ENCODE measurements around the gene CACNA1H.

The CACNA1H gene

DNA sequence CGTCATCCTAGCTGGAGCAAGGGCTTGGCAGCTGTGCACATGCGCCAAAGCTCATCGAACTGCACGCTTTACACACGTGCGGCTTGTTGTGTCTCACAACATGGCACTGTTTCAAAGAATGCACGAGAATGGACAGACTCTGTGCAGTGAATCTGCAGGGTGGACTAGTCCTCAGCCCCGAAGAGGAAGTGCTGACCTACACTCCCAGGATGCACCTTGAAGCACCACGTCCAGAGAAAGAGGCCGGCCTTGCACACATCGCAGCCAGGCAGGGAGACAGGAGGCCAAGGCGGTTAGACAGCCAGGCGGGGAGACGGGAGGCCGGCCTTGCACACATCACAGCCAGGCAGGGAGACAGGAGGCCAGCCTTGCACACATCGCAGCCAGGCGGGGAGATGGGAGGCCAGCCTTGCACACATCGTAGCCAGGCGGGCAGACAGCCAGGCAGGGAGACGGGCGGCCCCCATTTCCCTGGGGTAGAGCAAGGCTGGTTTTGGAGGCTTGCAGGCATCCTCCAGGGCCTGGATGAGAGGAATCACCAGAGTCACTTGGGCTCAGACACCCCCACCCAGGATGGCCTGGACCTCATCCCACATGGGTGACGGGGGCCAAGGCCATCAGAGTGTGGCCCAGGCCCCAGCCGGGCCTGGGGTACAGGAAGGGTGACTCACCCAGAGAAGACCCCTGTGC, 9.0 kb upstream of the CACNA1H start:
- DNase-seq (ENCODE audit: low spot score), result no peak

DNA sequence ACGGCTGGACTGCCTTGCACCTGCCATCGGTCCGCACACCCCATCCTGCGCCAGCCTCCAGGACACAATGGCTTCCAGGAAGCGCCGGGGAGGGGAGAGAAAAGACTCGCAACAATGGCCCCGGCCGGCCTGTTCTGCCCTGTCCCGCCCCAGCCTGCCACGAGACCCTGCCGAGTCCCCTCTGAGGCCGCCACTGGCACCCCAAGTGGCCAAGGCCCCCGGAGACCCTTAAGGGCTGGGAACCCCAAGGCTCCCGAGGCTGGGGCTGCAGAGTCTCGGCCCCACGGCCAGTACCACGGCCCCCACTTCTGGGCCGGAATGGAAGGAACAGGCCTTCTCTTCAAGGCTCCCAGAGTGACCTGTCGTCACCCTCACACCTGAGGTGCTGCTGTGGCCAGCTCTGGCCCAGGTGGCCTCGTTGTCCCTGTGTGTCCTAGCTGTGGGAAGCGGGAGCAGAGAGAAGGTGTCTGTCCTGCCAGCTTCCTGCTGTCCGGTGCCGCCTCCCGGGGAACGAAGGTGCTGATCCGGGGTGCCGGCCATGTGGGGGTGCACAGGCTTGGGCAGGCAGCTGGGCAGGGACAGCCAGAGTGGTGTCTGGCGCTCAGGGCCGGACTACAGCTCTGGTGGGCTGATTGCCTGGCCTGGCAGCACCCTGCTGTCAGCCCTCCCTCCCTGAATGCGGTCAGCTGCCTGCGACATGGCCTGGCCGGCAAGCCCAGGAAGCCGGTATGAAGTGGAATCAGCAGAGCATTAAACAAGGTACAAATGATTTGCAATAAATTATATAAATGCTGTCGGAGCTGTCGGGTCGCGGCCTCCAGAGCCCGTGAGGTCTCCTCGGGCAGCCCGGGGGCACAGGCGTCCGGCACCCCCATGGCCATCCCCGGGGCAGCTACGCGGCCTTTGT, 8.2 kb upstream of the CACNA1H start:
- no peak for DNase-seq (ENCODE audit: low spot score)

DNA sequence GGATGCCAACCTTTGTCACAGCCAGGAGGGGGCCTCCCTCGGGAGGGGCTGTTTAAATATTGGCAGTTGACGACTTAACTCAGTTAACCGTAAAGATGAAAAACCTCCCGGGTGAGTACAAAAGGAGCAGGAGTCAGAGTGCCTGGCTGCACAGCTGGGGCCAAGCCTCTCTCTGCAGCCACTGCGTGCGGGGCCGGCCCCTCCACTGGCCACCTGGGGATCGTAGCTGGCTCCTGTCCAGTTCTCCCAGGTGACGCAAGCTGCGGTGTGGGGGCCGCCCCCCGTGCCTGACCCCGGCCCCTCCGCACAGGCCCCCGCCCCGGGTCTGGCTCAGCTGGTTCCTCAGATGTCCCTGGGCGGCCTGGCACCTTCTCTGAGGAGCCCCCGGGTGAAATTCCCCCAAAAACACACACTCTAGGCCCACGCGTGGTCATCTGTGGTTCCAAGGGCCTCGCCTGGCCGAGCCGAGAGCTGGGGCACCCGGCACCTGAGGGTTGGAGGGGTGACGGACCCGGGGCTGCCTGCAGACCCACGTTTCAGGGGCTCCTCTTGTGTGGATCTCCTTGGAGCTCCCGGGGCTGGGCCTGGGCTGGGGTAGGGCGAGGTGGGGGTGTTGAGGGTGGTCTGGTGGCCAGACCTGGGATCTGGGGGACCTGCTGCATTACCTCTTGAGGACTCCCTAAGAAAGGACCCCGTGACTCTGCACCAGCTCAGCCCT, 7.4 kb upstream of the CACNA1H start:
- DNase-seq (ENCODE audit: low spot score), result no peak

DNA sequence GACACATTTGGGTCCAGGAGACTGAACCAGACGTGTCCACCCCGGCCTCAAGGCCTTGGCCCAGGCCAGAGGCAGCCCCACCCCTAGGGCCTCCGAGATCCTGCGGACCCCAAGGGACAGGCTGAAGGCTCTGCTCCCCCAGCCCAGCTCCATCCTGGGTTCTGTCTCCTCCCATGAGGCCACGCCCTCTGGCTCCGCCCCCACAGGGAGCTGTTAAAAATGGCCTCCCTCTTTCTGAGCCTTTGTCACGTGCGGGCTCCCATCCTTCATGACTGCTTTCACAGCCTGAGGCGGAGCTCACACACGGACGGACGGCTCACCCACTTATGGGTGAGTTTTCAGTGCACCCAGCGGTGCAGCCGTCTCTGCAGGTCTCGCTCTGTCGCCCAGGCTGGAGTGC, 6.5 kb upstream of the CACNA1H start:
- DNase-seq (ENCODE audit: low spot score), result peak; percentile 24

DNA sequence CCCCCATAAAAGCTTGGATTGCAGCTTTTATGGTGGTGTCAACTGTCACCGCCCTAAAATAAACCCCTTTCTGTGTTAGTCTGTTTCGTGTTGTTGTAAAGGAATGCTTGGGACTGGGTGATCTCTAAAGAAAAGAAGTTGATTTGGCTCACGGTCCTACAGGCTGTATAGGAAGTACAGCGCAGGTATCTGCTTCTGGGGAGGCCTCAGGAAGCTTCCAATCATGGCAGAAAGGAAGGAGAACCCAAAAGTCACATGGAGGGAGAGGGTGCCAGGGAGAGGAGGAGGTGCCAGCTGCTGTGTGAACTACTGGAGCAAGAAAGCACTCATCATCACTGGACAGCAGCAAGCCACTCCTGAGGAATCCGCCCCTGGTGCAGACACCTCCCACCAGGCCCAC, 5.9 kb upstream of the CACNA1H start:
- DNase-seq (ENCODE audit: low spot score), result no peak

DNA sequence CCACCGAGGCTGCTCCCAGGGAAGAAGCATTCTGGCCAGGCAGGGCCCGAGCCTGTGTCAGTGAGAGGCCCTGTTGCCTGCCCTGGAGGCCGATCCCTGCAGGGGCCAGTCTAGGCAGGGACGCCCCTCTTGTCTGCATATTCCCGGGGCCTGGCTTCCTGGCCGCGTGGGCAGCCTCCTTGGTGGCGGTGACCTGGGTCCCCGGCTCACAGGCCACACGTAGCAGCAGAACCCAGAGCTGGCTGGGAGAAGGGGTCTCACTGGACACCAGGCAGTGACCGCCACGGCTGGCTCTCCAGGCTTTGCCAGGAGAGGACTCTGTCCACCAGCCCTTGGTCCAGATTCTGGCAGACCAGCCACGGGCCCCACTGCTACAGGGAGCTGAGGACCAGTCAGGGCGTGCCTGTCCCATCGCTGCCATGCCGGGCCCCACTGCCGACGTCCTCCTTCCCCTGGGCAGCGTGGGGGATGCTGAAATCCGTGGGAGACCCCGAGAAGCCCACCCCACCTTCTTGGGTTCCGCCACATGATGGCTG, 3.7 kb upstream of the CACNA1H start:
- DNase-seq (ENCODE audit: low spot score), result no peak

DNA sequence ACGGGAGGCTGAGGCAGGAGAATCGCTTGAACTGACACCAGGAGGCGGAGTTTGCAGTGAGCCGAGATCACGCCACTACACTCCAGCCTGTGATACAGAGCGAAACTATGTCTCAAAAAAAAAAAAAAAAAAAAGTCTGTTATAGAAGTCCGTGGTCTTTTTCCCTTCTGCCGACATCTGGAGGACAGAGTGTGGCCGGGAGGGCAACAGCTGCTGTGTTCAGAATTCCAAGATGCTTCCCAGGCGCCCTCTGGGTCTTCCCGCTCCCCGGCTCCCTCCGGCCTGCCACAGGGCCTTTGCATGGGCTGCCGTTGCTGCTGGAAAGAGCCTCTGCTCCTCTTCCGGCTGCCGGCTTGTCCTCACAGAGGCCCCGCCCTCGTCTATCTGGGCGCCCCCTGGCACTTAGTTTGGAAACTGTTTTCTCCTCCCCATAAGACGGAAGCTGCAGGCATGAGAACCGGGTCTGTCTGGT, 2.4 kb upstream of the CACNA1H start:
- DNase-seq (ENCODE audit: low spot score), result peak; percentile 55

DNA sequence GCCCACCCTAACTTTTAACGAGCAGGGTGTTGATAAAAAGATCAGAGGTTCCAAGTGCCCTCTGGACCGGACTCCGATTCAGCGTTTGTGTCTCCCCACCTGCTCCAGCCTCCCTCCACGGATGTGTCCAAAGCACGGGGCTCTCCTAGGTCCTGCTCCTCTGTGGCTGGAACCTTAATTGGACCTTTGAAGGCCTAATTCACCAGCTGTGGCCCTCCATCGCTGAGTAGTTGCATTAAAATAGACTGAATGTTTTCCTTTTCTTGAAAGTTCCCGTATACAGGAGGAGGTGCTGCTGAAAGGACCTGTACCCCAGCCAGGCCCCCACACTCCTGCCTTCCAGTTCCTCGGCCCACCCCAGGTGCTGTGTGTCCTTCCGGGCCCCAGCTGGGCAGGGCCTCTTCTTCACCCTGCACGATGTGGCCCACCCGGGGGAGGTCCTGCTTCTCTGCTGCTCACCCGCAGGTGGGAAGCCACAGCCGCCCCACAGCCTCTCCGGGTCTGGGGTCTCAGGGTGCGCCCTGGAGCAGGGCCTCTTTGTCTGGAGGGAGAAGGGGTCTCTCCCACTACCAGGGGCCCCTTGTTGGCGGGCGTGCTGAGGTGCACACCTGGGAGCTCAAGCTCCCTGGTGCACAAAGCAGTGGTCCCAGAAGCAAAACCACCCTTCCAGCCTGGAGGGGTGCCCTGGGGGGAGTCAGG, 1.3 kb upstream of the CACNA1H start:
- DNase-seq (ENCODE audit: low spot score), result no peak

DNA sequence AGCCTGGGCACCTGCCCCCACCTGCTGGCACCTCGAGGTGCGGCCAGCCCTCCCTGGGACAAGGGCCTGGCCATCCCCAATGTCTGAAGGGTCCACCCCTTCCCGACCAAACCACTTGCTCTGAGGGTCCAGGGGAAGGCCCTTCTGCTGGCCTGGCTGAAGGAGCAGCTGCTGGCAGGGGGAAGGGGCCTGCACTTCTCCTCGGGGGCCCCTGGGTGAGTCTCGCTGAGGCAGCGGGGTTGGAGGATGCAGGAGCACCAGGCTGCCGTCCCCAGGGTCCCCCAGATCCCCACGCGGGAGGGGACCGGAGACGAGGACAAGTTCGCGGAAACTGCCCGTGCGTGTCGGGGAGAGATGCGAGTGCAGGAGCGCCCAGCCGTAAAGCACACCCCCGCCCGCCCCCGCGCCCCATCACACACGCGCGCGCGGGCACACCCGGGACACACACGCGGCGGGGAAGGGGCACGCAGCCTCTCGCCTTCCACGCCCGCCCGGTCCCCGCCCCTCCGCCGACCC, 725 bp upstream of the CACNA1H start:
- DNase-seq (ENCODE audit: low spot score), result peak; percentile 58

DNA sequence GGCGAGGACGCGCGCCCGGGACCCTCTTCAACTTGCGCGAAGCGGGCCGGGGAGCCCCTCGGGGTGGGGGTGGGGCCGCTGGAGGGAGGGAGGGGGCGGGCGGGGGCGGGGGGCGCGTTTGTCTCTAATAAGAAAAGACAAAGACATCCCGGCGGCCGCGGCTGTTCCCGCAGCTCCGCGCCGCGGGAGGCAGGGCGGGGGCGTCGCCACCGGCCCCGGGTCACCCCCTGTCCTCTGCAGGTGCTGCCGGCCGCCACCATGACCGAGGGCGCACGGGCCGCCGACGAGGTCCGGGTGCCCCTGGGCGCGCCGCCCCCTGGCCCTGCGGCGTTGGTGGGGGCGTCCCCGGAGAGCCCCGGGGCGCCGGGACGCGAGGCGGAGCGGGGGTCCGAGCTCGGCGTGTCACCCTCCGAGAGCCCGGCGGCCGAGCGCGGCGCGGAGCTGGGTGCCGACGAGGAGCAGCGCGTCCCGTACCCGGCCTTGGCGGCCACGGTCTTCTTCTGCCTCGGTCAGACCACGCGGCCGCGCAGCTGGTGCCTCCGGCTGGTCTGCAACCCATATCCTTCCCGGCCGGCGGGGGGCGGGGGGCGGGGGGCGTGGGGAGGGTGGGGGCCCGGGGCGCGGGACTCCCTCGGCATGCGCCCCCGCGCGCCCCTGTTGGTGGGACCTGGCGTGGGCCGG, 714 bp downstream of the CACNA1H start:
- no peak for DNase-seq (ENCODE audit: low spot score)

DNA sequence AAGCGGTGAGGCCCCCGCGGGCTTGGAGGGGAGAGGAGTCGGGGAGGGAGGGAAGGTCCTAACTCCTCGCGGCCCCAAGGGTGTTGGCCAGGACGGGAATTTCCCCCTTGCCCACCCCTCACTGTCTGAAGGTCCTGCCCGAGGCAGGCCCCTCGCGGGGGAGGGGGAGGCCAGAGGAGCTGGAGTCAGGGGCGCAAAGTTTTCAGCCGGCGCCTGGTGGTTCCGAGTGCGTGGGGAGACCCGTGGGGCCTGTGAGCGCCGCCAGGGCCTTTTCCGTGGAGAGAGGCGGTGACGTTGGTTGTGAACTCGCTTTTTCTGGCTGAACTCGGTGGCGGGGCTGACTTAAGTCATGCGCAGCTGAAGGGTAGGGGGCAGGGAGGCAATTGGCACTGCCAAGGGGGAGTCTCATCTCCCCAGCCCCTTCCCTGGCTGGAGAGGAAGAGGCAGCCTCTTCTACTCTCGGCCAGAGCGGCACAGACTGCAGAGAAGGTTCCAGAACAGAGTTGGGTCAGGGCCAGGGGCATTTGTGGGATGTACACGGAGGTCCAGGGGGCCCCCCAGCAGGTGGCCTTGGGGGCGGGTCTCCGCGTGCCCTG, 1.5 kb downstream of the CACNA1H start:
- DNase-seq (ENCODE audit: low spot score), result no peak

DNA sequence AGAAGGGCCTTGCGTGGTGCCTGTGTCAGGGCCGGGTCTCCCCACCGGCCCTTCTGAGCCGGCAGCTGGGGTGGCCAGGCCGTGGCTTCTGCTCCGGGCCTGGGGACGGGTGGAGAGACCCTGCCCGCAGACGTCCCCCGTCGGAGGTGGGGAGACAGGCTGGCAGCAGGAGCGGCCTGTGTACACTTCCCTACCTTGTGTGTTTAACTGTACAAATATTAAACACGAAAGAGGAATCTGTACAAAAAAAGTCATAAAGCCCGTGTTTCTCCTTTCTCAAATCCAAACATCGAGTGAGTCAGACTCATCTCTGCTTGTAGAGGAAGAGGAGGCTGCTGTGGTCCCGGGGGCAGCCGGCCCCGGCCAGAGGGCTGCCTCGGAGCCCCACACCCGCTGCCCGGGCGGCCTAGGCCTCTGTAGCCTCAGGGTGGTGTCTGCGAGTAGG, 2.0 kb downstream of the CACNA1H start:
- DNase-seq (ENCODE audit: low spot score), result no peak

DNA sequence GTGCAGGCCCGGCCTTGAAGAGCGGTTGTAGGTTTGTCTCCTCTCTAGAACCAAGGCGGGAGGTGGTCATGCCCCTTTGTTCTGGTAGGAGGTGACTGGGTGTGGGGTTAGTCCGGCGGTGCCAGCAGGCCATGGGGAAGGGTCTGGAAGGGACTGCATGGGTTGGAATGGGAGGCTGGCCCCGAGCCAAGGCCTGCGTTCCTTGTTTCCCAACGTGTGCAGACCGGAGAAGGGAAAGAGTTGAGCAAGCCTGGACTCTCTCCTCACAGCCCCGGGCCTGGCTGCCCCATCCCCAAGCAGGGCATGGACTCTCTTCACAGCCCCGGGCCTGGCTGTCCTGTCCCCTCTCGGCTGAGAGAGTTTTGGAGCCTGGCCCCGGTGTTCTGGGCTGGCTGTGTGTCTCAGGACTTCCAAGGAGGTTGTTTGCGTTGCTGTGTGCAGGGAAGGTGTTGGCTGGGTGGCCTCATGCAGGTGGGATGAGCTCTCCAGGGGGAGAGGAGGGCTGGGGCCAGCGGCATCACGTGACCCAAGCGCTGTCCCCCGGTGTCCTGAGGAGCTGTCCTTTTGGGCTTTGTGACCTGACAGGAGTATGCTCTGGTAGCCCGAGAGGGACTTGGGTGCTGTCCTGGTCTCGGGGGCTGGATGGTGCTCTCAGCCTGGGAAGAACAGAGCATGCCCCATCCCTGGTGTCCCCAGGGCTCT, 2.6 kb downstream of the CACNA1H start:
- DNase-seq (ENCODE audit: low spot score), result no peak

DNA sequence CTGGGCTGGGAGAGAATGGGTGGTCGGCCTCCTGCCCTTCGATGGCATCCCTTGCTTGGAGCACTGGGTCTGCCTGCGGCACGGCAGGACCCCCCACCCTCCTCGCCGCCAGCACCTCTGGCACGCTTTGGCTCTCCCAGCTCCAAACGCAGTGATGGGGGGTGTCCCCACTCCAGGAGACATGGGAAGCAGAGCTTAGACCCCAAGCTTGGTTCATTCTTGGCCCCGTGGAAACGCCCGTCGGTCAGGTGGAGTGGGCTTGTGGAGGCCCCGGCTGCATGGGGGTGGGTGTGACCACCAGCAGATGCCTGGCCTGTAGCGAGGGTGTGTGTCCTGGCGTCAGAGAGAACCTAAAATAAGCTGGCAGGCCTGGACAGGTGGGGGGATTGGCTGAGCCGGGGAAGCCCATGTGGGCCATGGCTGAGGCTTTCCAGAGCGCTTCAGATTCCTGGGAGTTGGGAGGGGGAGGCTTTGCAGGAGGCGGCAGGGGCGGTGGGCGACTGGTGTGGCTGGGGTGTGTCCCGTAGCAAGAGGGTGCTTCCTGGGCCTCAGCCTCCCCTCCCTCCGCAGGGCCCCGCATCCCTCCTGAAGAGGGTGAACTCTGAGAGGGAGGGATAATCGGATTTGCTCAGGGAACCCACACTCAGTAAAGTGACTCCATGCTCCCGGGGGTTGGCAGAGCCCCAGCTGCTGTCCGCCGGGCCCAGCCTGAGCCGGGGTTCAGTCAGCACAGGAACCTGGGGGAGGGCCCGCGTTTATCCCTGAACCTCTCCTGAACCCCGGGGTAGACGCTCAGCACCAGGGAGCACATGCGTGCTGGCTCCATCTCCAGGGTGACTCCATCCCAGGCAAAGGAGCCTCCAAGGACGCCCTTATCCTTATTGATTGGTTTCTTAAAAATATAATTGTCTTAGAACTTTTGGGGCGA, 3.4 kb downstream of the CACNA1H start:
- DNase-seq (ENCODE audit: low spot score), result no peak

DNA sequence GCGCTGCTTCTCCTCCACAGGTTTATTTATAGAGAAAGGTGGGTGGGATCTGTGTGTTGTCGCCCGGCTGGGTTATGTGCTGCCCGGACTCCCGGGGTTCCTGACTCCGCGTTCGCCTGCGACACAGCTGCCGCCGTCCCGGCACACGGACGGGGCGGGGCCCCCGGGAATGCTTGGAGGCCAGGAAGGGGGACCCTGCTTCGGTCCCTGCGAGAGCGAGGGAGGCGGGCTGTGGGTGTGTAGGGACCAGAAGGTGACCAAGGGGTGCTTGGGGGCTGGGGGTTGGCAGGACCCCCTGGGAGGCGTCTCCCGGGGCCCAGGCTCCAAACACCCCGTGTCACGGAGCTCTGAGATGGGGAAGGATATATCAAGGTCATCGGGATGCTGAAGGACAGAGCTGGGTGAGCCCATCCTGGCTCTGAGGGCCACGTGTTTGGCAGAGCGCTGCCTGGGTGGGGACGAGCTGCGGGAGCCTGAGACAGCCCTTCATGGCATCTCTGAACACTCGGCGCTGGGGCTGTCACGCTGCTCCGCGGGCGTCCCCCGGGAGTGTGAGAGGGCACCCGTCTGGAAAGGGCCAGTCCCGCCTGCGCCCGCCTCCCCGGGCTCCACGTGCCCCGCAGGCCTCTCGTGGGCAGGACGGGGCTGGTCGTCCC, 4.2 kb downstream of the CACNA1H start:
- no peak for DNase-seq (ENCODE audit: low spot score)

DNA sequence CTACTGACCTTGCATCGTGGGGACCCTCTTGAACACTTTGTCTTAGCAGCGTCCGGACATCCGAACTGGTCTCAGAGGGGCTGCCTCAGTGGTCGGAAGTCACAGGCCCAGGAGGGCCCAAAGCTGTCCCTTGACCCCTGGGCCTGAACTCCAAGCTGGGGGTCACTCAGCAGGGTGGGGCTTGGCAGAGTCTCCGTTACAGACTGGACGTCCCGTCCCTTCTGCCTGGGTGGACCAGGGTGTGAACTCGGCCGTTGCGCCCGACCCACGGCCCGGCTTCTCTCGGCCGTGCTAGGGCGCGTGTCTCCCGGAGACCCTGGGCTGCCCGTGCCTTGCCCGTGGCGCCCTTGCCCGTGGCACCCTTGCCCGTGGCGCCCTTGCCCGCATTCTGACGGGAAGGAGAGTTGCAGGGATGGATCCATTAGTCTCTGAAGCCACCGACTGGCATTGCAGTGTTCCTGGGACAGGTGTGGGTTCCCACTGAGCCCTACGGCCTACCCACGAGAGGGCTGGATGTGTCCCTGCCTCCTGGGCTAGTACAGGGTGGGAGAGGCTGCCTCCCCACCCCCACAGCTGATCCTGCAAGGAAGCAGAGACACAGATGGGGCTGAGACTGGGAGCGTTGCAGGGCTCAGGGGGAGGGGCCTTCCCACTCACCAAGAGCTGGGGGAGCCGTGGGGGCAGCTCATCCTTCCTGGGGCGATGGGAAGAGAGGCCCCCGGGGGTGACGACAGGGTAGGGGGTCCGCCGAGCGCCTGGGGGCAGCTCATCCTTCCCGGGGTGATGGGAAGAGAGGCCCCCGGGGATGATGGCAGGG, 4.9 kb downstream of the CACNA1H start:
- no peak for DNase-seq (ENCODE audit: low spot score)

Data from germinal center (tissue), 1 donor.